BE2C (cell line): ENCODE measurements around the gene CTTNBP2.

ENCODE experiments used
- DNase-seq: peaks from one replicate; pipeline ENCODE4 v3.0.0-alpha.2; 2020
- H3K27me3 ChIP-seq: fragments of 250-450 bp; sonication (Bioruptor Pico); 2 replicates; pipeline ENCODE4 v1.5.1; 2020; ENCODE audit warnings: mild to moderate bottlenecking
- H3K36me3 ChIP-seq: fragments of 250-450 bp; sonication (Bioruptor Pico); 2 replicates; pipeline ENCODE4 v1.5.1; 2020; ENCODE audit warnings: mild to moderate bottlenecking
- H3K4me1 ChIP-seq: fragments of 250-450 bp; sonication (Bioruptor Pico); 2 replicates; pipeline ENCODE4 v1.5.1; 2020
- H3K4me3 ChIP-seq: 2 replicates; pipeline ENCODE4 v1.5.1; 2011; ENCODE audit warnings: low read depth, low read length
- H3K9me3 ChIP-seq: fragments of 250-450 bp; sonication (Bioruptor Pico); 2 replicates; pipeline ENCODE4 v1.5.1; 2020
- CTCF ChIP-seq: IDR thresholded peaks from 2 replicates; pipeline ENCODE4 v1.5.1; 2012; ENCODE audit warnings: mild to moderate bottlenecking, low read depth, low read length

The CTTNBP2 gene

DNA sequence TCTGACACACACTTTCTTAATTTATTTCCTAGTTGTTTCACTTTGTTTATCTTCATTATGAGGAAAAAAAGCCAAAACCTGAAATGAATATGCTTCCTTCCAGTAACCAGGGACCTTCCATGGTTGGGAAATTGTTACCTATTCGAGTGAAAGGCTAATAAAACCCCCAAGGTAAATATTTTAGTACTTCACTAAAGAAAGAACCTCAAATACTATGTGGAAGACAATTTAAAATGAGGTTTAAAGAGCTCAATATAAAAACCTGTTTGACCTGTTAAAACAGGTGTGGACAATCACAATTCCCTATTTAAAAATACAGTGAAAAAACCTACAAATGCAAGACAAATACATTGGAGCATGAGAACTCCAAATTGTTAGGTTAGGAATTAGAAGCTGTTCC is 200.8 kb downstream of the CTTNBP2 start:
- TF ChIP-seq CTCF: no peak
- Histone ChIP-seq H3K9me3 (no peaks in the 10 kb centered on the region), H3K27me3 (peaks cover 14% of the 10 kb centered on the region), H3K4me1 (no peaks in the 10 kb centered on the region), H3K4me3 (no peak overlapping the region), H3K36me3 (no peaks in the 10 kb centered on the region)
- no peak for DNase-seq

DNA sequence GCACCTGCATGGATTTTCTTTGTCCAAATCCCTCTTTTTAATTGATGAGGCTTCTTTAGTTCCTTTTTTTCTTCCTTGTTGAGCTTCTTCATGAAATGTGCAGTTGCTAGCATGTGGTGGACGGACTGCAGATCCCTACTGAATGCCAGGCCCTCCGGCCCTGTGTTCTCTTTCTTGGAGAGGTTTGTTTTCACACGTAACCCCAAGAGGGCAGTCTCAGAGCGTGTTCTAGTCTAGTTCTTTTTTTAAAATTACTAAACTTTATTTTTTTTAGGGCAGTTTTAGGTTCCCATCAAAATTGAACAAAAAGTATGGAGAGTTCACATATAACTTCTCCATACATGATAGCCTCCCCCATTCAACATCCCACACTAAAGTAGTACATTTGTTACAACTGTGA is 203.4 kb downstream of the CTTNBP2 start:
- Histone ChIP-seq H3K27me3 (no peaks in the 10 kb centered on the region; the same call in 1 of the 2 replicates), H3K36me3 (no peaks in the 10 kb centered on the region), H3K4me1 (no peaks in the 10 kb centered on the region), H3K4me3 (no peak overlapping the region), H3K9me3 (no peaks in the 10 kb centered on the region)
- no peak for DNase-seq
- peak; percentile 18; the same call in 1 of the 2 replicates for TF ChIP-seq CTCF

GRCh38 chr7:117667456-117667855 is 205.8 kb downstream of the CTTNBP2 start:
- no peak for TF ChIP-seq CTCF
- DNase-seq: no peak
- H3K27me3 ChIP-seq: no peaks in the 10 kb centered on the region; the same call in 1 of the 2 replicates

DNA sequence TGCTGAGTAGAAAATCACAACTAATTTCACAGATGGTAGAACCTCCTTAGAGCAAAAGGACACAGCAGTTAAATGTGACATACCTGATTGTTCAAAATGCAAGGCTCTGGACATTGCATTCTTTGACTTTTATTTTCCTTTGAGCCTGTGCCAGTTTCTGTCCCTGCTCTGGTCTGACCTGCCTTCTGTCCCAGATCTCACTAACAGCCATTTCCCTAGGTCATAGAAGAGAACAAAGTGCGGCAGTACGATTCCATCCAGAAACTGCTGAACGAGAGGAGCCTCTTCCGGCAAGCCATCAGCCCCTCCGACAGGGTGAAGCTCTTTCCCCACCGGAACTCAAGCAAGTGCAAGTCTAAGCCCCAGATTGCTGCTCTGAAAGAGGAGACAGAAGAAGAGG is 206.6 kb downstream of the CTTNBP2 start:
- H3K27me3 ChIP-seq: no peaks in the 10 kb centered on the region; the same call in 1 of the 2 replicates
- no peak overlapping the region for H3K4me3 ChIP-seq
- DNase-seq: no peak
- no peaks in the 10 kb centered on the region for H3K4me1 ChIP-seq
- no peaks in the 10 kb centered on the region for H3K36me3 ChIP-seq
- H3K9me3 ChIP-seq: no peaks in the 10 kb centered on the region
- no peak for TF ChIP-seq CTCF

More at GRCh38 chr7:117667456-117667855, 205.8 kb downstream of the CTTNBP2 start:
- Histone ChIP-seq H3K36me3 (no peaks in the 10 kb centered on the region), H3K9me3 (no peaks in the 10 kb centered on the region), H3K4me1 (no peaks in the 10 kb centered on the region), H3K4me3 (no peak overlapping the region)

DNA sequence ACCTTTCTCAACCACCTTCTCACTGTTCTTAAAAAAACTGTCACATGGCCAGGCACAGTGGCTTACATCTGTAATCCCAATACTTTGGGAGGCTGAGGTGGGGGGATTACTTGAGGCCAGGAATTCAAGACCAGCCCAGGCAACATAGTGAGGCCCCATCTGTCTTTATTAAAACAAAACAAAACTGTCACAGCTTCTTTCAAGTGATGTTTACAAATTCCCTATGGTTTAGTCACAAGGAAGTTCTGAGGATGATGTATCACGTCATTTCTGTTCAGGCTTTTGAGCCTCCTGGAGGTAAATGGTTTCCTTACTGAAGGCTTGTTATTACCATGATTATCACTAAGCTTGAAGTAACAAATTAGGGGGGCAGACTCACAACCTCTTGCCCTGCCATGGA is 207.2 kb downstream of the CTTNBP2 start:
- H3K36me3 ChIP-seq: no peaks in the 10 kb centered on the region
- no peak for TF ChIP-seq CTCF
- no peaks in the 10 kb centered on the region for H3K9me3 ChIP-seq
- H3K4me3 ChIP-seq: no peak overlapping the region
- no peak for DNase-seq
- H3K4me1 ChIP-seq: no peaks in the 10 kb centered on the region
- H3K27me3 ChIP-seq: no peaks in the 10 kb centered on the region; the same call in 1 of the 2 replicates

GRCh38 chr7:117665368-117665767 is 207.9 kb downstream of the CTTNBP2 start:
- Histone ChIP-seq H3K36me3 (no peaks in the 10 kb centered on the region), H3K27me3 (no peaks in the 10 kb centered on the region; the same call in 1 of the 2 replicates), H3K9me3 (no peaks in the 10 kb centered on the region), H3K4me3 (no peak overlapping the region), H3K4me1 (no peaks in the 10 kb centered on the region)
- no peak for TF ChIP-seq CTCF
- DNase-seq: no peak
